SW480 (cell line): ENCODE measurements around the gene GIT1.

Experiments used
- DNase-seq: peaks from one replicate; pipeline ENCODE4 v3.0.0-alpha.2; 2016; ENCODE audit warnings: low spot score

Gene GIT1

GRCh38 chr17:29589524-29590410 lies at the start of gene GIT1:
Gene GIT1, minus strand, starts transcription at chr17:29589648. Its CDS starts 270 bp downstream, at chr17:29589378.
- DNase-seq = peak; percentile 80

GRCh38 chr17:29633886-29634285 lies 44.4 kb upstream of the GIT1 start:
- no peak for DNase-seq

DNA sequence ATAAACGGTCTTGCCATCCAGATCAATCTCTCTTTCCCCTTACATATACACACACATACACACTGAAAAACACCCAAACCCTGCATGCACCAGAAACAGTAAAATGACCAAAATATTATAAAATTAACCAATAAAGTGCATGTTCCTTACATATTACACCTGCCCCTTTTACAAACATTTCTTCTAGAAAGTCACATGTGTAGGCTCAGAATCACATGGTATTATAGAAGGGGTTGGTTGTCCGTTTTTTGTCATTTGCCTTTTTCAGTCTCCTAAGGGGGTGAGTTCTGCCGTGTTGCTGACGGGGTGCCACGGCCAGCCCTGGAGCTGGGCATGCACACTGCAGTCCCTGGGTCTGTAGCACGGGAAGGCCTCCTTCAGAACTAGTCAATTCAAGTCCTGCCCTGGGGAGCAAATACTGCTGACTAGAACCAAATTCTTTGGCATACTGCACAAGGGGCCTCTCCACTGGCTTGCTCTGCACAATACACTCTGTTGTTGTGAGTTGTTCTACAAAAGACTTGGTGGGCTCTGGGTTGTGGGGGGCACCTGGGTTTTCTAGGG lies 41.3 kb upstream of the GIT1 start:
- no peak for DNase-seq

- no peak for DNase-seq
Measured at GRCh38 chr17:29629839-29630238, 40.4 kb upstream of the GIT1 start.

GRCh38 chr17:29628644-29629043 lies 39.2 kb upstream of the GIT1 start:
- no peak for DNase-seq

- no peak for DNase-seq
Measured at GRCh38 chr17:29627951-29628350, 38.5 kb upstream of the GIT1 start.

- DNase-seq = peak; percentile 37
Measured at GRCh38 chr17:29625037-29625750, 35.7 kb upstream of the GIT1 start.

DNA sequence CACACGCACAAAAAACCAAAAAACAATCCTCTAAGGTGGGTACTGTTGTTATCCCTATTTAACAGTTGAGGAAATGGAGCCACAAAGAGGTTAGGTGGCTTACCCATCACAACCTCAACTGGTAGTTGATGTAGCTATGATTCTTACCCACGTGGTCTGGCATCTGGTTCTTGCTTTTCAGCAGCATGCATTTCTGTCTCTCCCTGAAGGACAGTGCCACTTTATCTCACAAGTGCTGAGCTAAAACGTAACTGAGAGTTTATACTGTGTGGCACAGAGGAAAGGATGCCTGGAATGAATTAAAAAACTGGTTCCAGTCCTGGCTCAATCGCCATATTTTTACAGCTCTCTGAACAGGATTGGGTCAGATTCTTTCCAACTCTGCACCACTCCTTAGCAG lies 35.1 kb upstream of the GIT1 start:
- no peak for DNase-seq

DNA sequence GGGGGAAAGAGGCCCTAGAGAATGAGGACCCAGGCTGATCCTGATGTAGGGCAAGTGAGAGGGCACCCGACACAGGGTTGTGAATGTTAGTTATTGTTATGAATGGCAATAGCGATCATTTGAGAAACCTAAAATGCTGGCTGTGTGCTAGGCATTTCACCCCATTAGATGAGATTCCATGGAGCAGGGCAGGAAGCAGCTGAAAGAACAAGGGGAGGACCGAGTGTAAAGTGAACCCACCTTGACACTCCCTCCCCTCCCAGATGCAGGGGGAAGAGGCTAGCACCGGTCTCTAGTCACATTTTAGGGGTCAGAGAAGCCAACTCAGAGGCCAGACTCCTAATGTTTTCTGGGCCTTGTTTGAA lies 33.8 kb upstream of the GIT1 start:
- DNase-seq = no peak

GRCh38 chr17:29622337-29623282 lies 33.2 kb upstream of the GIT1 start, which contains the start of gene CORO6:
Gene CORO6, minus strand, starts transcription at chr17:29622912. Its CDS starts 1,491 bp downstream, at chr17:29621421.
- peak; percentile 32 for DNase-seq

- DNase-seq = peak; percentile 51
Measured at GRCh38 chr17:29621751-29622194, 32.3 kb upstream of the GIT1 start.

- no peak for DNase-seq
Measured at GRCh38 chr17:29620779-29621500, 31.5 kb upstream of the GIT1 start.

DNA sequence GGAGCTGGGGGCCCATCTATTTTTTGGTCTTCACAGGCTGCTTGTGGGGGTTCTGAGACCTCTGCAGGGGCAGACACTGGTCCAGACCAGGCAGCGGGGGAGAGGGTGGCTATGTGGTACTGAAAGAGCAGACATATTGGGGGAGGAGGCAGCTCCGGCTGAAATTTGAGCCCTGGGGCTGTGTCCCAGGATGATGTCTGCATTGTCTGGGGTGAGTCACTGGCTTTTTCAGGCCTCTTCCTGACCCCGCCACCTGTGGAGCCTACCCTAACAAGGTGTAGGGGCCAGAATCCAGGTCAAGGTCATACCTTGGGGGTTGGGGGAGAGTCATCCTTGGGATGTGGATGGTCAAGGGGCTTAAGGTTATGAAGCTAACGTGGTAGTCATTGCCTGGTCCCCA lies 30.8 kb upstream of the GIT1 start:
- peak; percentile 58 for DNase-seq

DNA sequence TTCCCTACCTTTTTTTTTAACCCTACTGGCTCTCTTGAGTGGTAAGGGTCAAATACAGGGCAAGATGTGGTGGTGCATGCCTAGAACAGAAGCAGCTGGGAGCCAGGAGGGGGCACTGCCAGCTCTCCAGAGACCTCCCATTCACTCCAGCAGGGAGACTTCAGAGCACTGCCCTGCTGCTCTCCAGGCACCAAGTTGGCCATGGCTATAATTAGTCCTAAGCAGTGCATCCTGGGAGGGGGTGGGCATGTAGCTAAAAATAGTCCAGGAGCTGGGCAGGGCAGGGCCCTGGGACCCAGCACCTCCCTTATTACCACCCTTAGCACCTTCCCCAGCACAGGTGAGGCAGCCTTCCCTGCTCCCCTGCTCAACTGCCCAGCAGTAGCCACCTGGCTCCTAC lies 29.8 kb upstream of the GIT1 start:
- DNase-seq = peak; percentile 58

DNA sequence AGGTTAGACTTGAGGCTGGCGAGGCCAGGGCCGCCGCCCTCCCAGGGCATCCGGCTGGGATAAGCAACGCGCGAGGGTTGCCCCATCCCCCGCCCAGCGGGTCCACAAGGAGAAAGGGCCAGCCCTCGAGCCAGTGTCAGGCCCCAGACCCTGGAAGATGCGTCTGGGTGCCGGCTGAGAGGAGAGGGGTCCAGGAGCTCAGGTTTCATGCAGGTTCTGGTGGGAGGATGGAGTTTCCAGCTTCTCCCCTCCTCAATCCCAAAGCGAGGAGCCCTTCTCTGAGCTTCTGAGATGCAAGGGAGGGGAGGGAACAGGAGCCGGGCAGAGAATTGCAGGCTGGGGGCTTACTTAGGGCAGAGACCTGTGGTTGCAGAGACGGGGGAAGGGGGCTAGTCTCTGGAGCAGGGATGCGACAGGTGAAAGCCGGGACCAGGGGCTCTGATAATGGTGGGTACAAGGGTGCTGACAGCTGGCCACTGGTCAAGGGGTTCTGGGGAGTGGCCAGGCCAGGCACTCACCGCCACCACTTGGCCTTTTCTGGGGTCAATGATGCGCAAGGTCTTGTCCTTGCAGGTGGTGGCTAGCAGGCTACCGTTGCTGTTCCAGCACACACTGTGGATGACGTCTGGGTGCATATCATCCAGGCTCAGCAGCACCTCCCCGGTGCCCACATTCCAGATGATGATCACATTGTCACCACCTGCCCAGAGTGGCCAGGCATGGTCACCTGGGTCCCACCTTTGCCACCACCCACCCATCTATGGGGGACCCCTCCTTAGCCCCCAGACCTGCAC lies 29.0 kb upstream of the GIT1 start:
- DNase-seq = no peak

GRCh38 chr17:29617481-29618271 lies 28.2 kb upstream of the GIT1 start:
- peak; percentile 77 for DNase-seq

DNA sequence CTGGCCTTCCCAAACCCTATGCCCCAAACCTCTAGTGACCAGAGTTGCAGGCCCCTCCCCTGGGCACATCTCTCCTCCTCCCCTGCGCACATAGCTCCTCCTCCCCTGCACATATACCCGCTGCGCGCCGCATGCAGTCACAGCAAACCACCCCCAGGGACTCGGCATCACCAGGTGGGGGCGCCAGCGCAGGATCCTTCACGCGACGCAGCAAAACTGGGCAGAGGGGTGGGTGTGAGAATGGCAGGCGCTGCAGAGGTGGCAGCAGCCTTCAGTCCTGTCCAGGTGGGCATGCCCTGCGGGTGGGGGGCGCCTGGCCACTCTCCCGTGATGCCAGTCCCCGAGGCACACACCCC lies 27.7 kb upstream of the GIT1 start:
- DNase-seq = peak; percentile 70

GRCh38 chr17:29616300-29617048 lies 27.0 kb upstream of the GIT1 start:
- DNase-seq = no peak
